PC-9 (cell line): ENCODE measurements around the gene PLXND1. TPM values are rescaled to one million over a fixed set of nuclear protein-coding genes. Genes with fewer than 3 reads are reported as not detected.

ENCODE experiments used
- BruUV-seq: library from RNA; stranded (reverse); fragments of 400-500 nt; replicated peaks from 2 replicates; lab custom pipeline; 2021; lab: Mats Ljungman, UMichigan
- CTCF ChIA-PET: fragments of 300-600 bp; sonication (Branson Sonifier 250); formaldehyde crosslinking; loops from one replicate; lab custom pipeline; 2022; ENCODE audit warnings: antibody characterized with exemption; lab: Charles Lee
- POLR2A ChIA-PET: fragments of 300-600 bp; sonication (Branson Sonifier 250); formaldehyde crosslinking; loops from one replicate; lab custom pipeline; 2022; ENCODE audit warnings: antibody characterized with exemption; ENCODE audit not compliant: unreplicated experiment; lab: Charles Lee
- DNase-seq, 2 experiments: peaks; one replicate each; pipeline versions ENCODE4 v3.0.0 to v3.0.0-alpha.2; 2015 to 2022; ENCODE audit warnings: mixed read lengths in 1 of 2
- H2AFZ ChIP-seq: fragments of 200-600 bp; sonication (generic); 2 replicates; pipeline ENCODE4 v1.8.1; 2017; ENCODE audit warnings: antibody characterized with exemption
- H3F3A ChIP-seq: fragments of 200-600 bp; sonication (generic); 2 replicates; pipeline ENCODE4 v1.8.1; 2017; ENCODE audit warnings: antibody characterized with exemption, mild to moderate bottlenecking, low read depth; ENCODE audit not compliant: insufficient read depth
- H3K27ac ChIP-seq: fragments of 200-600 bp; sonication (generic); 2 replicates; pipeline ENCODE4 v1.6.1; 2016; ENCODE audit warnings: mixed run types
- H3K27me3 ChIP-seq: fragments of 200-600 bp; sonication (generic); 2 replicates; pipeline ENCODE4 v1.6.1; 2016; ENCODE audit warnings: low read depth, mixed run types; ENCODE audit not compliant: insufficient read depth
- H3K36me3 ChIP-seq: fragments of 200-600 bp; sonication (generic); 2 replicates; pipeline ENCODE4 v1.6.1; 2016; ENCODE audit warnings: low read depth, mixed run types
- H3K4me1 ChIP-seq: fragments of 200-600 bp; sonication (generic); replicated peaks from 2 replicates; pipeline ENCODE4 v1.6.1; 2016; ENCODE audit warnings: mixed run types; ENCODE audit not compliant: insufficient read depth
- H3K4me2 ChIP-seq: fragments of 200-600 bp; sonication (generic); 2 replicates; pipeline ENCODE4 v1.6.1; 2017; ENCODE audit warnings: mixed run types
- H3K4me3 ChIP-seq: fragments of 200-600 bp; sonication (generic); 2 replicates; pipeline ENCODE4 v1.6.1; 2016; ENCODE audit warnings: mixed run types
- H3K79me2 ChIP-seq: fragments of 200-600 bp; sonication (generic); 2 replicates; pipeline ENCODE4 v1.6.1; 2017; ENCODE audit warnings: low read depth, mixed run types
- H3K9me2 ChIP-seq: fragments of 200-600 bp; sonication (generic); 2 replicates; pipeline ENCODE4 v1.8.1; 2017; ENCODE audit warnings: mild to moderate bottlenecking; ENCODE audit not compliant: insufficient read depth
- H3K9me3 ChIP-seq: fragments of 200-600 bp; sonication (generic); 2 replicates; pipeline ENCODE4 v1.8.1; 2016; ENCODE audit warnings: low read depth; ENCODE audit not compliant: insufficient read depth
- H4K20me1 ChIP-seq: fragments of 200-600 bp; sonication (generic); 2 replicates; pipeline ENCODE4 v1.8.1; 2017; ENCODE audit not compliant: insufficient read depth
- CTCF ChIP-seq: fragments of 200-600 bp; sonication (generic); conservative IDR thresholded peaks from 2 replicates; pipeline ENCODE4 v1.6.1; 2017; ENCODE audit warnings: mixed run types, antibody characterized with exemption, mild to moderate bottlenecking, moderate library complexity
- EZH2 ChIP-seq: fragments of 200-600 bp; sonication (generic); IDR thresholded peaks from 2 replicates; pipeline ENCODE4 v1.8.0; 2017; ENCODE audit warnings: antibody characterized with exemption, low read depth
- intact Hi-C: fragments of 100-400 bp; cut with micrococcal nuclease; formaldehyde crosslinking; loops from one replicate; pipeline ENCODE4 v1.10.0; 2022; ENCODE audit not compliant: unreplicated experiment
- total RNA-seq: library from RNA; stranded (reverse); gene quantifications from 2 replicates; pipeline ENCODE4 v1.2.3, GENCODE V29; 2021

PLXND1 gene
- total RNA-seq, 1 experiment from 2014 or later, result 44.4 TPM

GRCh38 chr3:129632056-129632455 lies 25.6 kb upstream of the PLXND1 start:
- Histone ChIP-seq H2AFZ (no peak overlapping the region), H4K20me1 (no peaks in the 10 kb centered on the region), H3K4me2 (no peak overlapping the region), H3K4me1 (peaks cover 31% of the 10 kb centered on the region), H3F3A (peaks cover 36% of the 10 kb centered on the region; the same call in 1 of the 2 replicates), H3K27me3 (no peaks in the 10 kb centered on the region), H3K36me3 (no peaks in the 10 kb centered on the region), H3K9me3 (no peaks in the 10 kb centered on the region), H3K4me3 (no peak overlapping the region), H3K9me2 (no peaks in the 10 kb centered on the region), H3K79me2 (peaks cover 6% of the 10 kb centered on the region), H3K27ac (no peak overlapping the region)
- DNase-seq, result no peak
- no TSS peak for BruUV-seq
- ChIA-PET CTCF (interaction anchor here (0.6 kb wide), 1 partner anchor 141 kb away, joined by 5 read pairs; no protein-coding TSS in a partner anchor), POLR2A (no interaction called here)
- intact Hi-C loops, result no loop called here
- TF ChIP-seq EZH2, result no peak
- TF ChIP-seq CTCF, result no peak

- Histone ChIP-seq H3K4me3 (no peak overlapping the region), H3K27me3 (no peaks in the 10 kb centered on the region), H3K4me1 (peaks cover 34% of the 10 kb centered on the region), H4K20me1 (no peaks in the 10 kb centered on the region), H3K9me2 (no peaks in the 10 kb centered on the region), H3F3A (peaks cover 30% of the 10 kb centered on the region), H3K27ac (no peak overlapping the region), H2AFZ (no peak overlapping the region), H3K4me2 (peak overlapping the region; percentile 100), H3K9me3 (no peaks in the 10 kb centered on the region), H3K79me2 (peaks cover 6% of the 10 kb centered on the region), H3K36me3 (no peaks in the 10 kb centered on the region)
- BruUV-seq, result no TSS peak
- intact Hi-C loops, result loop anchor here (5.0 kb wide), 1 partner anchor 373 kb away; no protein-coding TSS in a partner anchor
- POLR2A ChIA-PET, result interaction anchor here (0.6 kb wide), 1 partner anchor 186 kb away, joined by 8 read pairs; no protein-coding TSS in a partner anchor
- CTCF ChIA-PET, result interaction anchor here (1.4 to 3.6 kb wide), 2 partner anchors 34 to 138 kb away, joined by 5 to 24 read pairs; no protein-coding TSS in a partner anchor
- no peak for DNase-seq
- no peak for TF ChIP-seq CTCF
- TF ChIP-seq EZH2, result no peak
Observed at GRCh38 chr3:129629011-129629410, 22.5 kb upstream of the PLXND1 start.

- H3K9me3 ChIP-seq, result no peaks in the 10 kb centered on the region
- ChIA-PET CTCF (interaction anchor here (0.6 to 3.6 kb wide), 6 partner anchors 35 to 306 kb away, joined by 3 to 24 read pairs (median 5); no protein-coding TSS in a partner anchor), POLR2A (interaction anchor here (0.5 to 1.4 kb wide), 4 partner anchors 36 to 1398 kb away, joined by 3 to 9 read pairs (median 4); partner anchors contain the start of genes ASTE1 and NEK11)
- BruUV-seq, result no TSS peak
- H3K4me1 ChIP-seq, result peaks cover 27% of the 10 kb centered on the region
- no peaks in the 10 kb centered on the region for H3K36me3 ChIP-seq
- H2AFZ ChIP-seq, result peak overlapping the region; percentile 41; the same call in 1 of the 2 replicates
- peaks cover 6% of the 10 kb centered on the region for H3K79me2 ChIP-seq
- intact Hi-C loops, result loop anchor here (1.0 to 5.0 kb wide), 4 partner anchors 197 to 374 kb away; no protein-coding TSS in a partner anchor
- peak overlapping the region; percentile 99 for H3K4me3 ChIP-seq
- H3K4me2 ChIP-seq, result peak overlapping the region; percentile 100
- H3K27me3 ChIP-seq, result no peaks in the 10 kb centered on the region
- H3K27ac ChIP-seq, result peak overlapping the region; percentile 96
- DNase-seq, result no peak
- peaks cover 28% of the 10 kb centered on the region for H3F3A ChIP-seq
- TF ChIP-seq CTCF (no peak; the same call in 1 of the 2 replicates), EZH2 (no peak)
- H3K9me2 ChIP-seq, result no peaks in the 10 kb centered on the region
- no peaks in the 10 kb centered on the region for H4K20me1 ChIP-seq
Observed at GRCh38 chr3:129628169-129628522, 21.7 kb upstream of the PLXND1 start.
